Measurements from ENCODE around the gene KIF6. TPM values are rescaled to one million over a fixed set of nuclear protein-coding genes. Genes with fewer than 3 reads are reported as not detected.

Gene KIF6
- total and polyA plus RNA-seq, 5 donors: 0.25 to 1.4 (median 0.43) TPM

DNA sequence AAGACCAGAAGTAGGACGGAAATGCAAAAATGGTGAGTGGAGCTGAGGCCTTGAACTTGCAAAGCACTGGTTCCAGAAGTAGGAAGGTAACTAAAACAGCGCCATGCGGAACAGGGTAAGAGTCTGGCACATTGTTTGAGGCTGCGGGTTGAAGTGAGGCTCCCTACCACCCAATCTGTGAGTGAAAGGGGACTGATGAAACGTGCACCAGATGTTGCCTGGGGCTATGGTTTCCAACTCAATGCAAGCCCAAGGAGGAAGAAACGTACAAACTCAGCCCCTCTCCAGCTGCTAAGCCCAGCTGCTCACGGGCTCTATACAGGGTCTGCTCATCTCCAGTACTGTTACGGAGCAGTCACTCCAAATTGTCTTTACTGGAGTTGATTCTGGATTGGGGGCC, 334.0 kb downstream of the KIF6 start:
- intact Hi-C loops (cut with DNase I): no loop called here
- ATAC-seq: no peak
- Histone ChIP-seq H3K9me3 (ENCODE audit: control insufficient read depth, low read length) (no peaks in the 10 kb centered on the region), H3K27ac (ENCODE audit: low read length) (no peak overlapping the region), H3K27me3 (ENCODE audit: control insufficient read depth, insufficient read depth) (no peaks in the 10 kb centered on the region), H3K4me3 (ENCODE audit: low read length) (no peak overlapping the region), H3K4me1 (ENCODE audit: control insufficient read depth, insufficient read depth, low read length) (no peaks in the 10 kb centered on the region)
- DNase-seq: no peak
- WGBS: 92% methylated on average over 8 of the region's 8 CpGs

DNA sequence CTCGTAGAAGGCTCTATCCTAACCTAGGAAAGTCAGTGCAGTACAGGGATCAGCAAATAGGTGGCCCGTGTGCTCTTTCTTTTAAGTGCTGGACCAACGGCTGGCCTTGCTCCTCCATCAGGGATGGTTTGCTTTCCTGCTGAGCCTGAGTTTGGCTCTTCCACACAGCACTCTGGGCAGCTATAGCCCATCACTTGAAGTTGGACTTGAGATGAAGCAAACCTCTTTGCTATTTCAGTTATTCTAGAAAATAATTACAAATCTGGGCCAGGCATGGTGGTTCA, 335.8 kb downstream of the KIF6 start:
- H3K4me1 ChIP-seq (ENCODE audit: control insufficient read depth, insufficient read depth, low read length): no peaks in the 10 kb centered on the region
- no peak for DNase-seq
- no peak overlapping the region for H3K4me3 ChIP-seq (ENCODE audit: low read length)
- H3K27ac ChIP-seq (ENCODE audit: low read length): no peak overlapping the region
- intact Hi-C loops (cut with DNase I): no loop called here
- WGBS: 55% methylated on average over 3 of the region's 3 CpGs
- no peaks in the 10 kb centered on the region for H3K9me3 ChIP-seq (ENCODE audit: control insufficient read depth, low read length)
- no peaks in the 10 kb centered on the region for H3K27me3 ChIP-seq (ENCODE audit: control insufficient read depth, insufficient read depth)
- ATAC-seq: no peak

DNA sequence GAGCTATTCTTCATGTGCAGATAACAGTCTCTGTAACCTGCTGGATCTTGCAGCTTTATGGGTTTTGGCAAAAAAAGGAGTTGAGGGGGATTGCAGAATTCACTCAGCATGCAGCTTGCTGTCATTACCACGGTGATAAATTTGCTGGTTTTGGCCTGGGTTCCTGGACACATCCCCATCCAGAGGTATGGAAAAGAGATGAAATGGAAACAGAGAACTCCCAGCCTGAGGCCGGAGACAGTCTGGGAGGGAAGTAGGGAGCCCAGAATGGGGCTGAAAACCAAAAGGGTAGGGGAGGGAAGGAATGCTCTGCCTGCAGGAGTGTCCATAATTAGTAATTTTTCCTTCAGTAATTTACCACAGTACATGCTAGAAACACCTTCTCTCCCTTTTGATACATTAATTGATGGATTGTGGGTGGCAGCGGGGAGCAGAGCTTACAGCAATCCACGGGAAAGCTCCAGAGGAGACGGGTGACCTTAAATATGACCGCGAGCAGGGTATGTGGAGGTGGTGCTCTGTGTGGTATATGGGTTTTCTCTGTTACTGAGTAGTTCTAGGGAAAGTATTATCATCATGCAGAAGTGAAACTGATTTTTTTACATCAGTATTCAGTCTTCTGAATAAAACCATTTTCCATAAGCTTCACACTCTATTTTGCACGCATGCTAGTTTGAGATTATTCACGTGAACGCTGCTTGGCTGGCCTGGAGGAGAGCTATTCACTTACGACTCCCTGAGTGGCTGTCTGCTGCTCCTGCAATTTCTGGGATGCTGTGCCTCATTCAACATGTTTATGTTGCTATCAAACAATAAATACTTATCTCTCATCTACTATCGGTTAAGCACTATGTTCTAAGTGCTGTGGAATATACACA, 336.4 kb downstream of the KIF6 start:
- H3K4me3 ChIP-seq (ENCODE audit: low read length): no peak overlapping the region
- DNase-seq: no peak
- H3K27me3 ChIP-seq (ENCODE audit: control insufficient read depth, insufficient read depth): no peaks in the 10 kb centered on the region
- no peaks in the 10 kb centered on the region for H3K4me1 ChIP-seq (ENCODE audit: control insufficient read depth, insufficient read depth, low read length)
- intact Hi-C loops (cut with DNase I): no loop called here
- H3K27ac ChIP-seq (ENCODE audit: low read length): no peak overlapping the region
- no peak for ATAC-seq
- WGBS: 72% methylated on average over 12 of the region's 12 CpGs
- no peaks in the 10 kb centered on the region for H3K9me3 ChIP-seq (ENCODE audit: control insufficient read depth, low read length)

DNA sequence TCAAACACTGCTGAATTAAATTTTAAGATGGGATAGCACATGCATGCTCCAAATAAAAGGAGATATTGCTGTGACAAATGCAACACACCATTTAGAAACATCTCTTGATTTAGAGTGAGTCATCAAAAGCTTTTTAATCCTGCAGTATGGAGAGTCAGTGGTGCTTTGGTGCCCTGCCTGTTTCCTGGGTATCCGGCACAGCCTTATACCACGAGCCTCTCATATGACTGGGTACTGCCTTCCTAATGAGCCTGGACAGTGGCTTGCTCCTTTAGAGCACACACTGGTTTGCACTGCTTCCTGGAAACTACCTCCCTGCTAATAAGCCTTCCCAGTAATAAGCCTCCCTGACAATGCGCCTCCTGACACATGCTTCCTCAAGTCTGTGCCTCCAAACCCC, 337.4 kb downstream of the KIF6 start:
- WGBS: 89% methylated on average over 3 of the region's 3 CpGs
- Histone ChIP-seq H3K4me1 (ENCODE audit: control insufficient read depth, insufficient read depth, low read length) (no peaks in the 10 kb centered on the region), H3K27me3 (ENCODE audit: control insufficient read depth, insufficient read depth) (no peaks in the 10 kb centered on the region), H3K4me3 (ENCODE audit: low read length) (no peak overlapping the region), H3K9me3 (ENCODE audit: control insufficient read depth, low read length) (no peaks in the 10 kb centered on the region), H3K27ac (ENCODE audit: low read length) (no peak overlapping the region)
- no peak for DNase-seq
- intact Hi-C loops (cut with DNase I): no loop called here
- no peak for ATAC-seq

DNA sequence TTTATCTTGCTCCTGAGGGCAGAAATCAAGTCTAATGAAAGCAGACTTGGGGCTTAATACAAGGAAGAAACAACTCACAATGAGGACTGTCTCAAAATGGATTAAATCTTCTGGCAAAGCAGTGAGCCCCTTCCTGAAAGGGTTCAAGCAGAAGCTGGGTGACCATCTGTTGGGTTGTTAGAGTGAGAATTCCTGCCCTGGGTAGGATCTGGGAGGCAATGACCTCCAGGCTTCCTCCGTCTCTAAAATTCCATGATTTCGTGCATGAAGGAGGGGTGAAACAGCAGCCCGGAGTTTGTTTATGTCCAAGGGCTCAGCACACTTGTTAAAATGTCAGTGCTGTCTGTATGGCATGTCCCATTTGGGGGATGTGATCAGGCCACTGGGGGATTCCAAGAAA, 338.7 kb downstream of the KIF6 start:
- Histone ChIP-seq H3K9me3 (ENCODE audit: control insufficient read depth, low read length) (no peaks in the 10 kb centered on the region), H3K4me3 (ENCODE audit: low read length) (no peak overlapping the region), H3K27me3 (ENCODE audit: control insufficient read depth, insufficient read depth) (no peaks in the 10 kb centered on the region), H3K4me1 (ENCODE audit: control insufficient read depth, insufficient read depth, low read length) (no peaks in the 10 kb centered on the region), H3K27ac (ENCODE audit: low read length) (no peak overlapping the region)
- 73% methylated on average over 3 of the region's 3 CpGs for WGBS
- no peak for ATAC-seq
- DNase-seq: no peak
- intact Hi-C loops (cut with DNase I): no loop called here

DNA sequence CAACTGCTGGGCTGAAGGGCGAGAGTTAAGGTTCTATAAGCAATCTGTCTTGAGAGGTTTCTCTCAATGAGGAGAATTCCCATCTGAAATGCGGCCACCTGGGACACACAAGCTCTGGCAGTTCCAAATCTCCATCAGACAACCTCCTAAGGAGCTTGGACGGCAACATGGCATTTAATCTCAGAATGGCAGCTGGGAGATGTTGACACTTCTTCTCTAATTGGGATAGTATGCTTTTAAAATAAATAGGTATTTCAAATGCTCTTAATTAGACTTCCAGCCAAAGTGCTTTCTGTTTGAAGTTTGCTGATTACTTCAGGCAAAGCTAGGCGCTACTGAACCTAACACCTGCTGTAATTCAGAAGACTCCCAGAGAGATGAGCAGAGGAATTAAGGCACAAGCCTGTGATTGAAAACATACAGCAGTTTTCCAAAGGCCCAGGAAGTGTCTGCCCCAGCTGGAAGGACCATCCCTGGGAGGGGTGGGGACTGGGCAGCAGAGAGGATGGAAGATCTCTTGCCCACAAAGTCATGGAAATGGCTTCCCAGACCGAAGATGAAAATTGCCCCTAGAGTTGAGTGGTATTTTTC, 343.6 kb downstream of the KIF6 start:
- 55% methylated on average over 5 of the region's 5 CpGs for WGBS
- Histone ChIP-seq H3K4me1 (ENCODE audit: control insufficient read depth, insufficient read depth, low read length) (no peaks in the 10 kb centered on the region), H3K27ac (ENCODE audit: low read length) (no peak overlapping the region), H3K27me3 (ENCODE audit: control insufficient read depth, insufficient read depth) (no peaks in the 10 kb centered on the region), H3K4me3 (ENCODE audit: low read length) (no peak overlapping the region), H3K9me3 (ENCODE audit: control insufficient read depth, low read length) (no peaks in the 10 kb centered on the region)
- intact Hi-C loops (cut with DNase I): no loop called here
- DNase-seq (no peak), ATAC-seq (no peak)

DNA sequence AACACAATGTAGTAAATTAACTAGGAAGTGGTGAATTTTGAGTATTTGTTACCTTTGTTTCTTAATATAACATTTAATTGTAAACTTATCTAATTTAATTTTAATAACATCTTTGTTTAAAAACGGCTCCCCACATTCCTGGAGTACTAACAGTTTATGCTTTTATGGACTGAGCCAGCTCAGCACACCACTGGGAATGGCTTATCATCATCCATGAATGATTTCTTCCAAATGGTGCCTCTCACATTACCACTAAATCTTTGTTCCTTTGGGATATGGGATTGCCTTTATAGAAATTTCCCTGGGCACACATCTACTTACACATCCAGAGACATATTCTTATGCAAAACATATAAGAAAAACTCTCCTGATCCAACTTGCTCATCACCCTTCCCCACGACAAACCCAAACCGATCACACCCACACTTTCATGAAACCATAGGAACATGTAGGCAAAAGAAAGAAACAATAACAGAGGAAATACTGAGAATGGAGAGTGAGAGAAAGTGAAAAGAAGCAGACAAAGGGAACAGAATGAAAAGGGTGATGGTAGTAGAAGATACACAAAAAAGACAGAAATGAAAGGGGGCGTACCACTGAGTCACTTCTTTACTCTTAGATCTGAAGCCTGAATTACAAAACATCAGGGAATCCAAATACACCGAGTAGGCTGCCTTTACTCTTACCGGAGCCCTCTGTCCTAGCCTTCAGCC, 344.2 kb downstream of the KIF6 start:
- 67% methylated on average over 6 of the region's 6 CpGs for WGBS
- Histone ChIP-seq H3K27me3 (ENCODE audit: control insufficient read depth, insufficient read depth) (no peaks in the 10 kb centered on the region), H3K9me3 (ENCODE audit: control insufficient read depth, low read length) (no peaks in the 10 kb centered on the region), H3K4me3 (ENCODE audit: low read length) (no peak overlapping the region), H3K4me1 (ENCODE audit: control insufficient read depth, insufficient read depth, low read length) (no peaks in the 10 kb centered on the region), H3K27ac (ENCODE audit: low read length) (no peak overlapping the region)
- DNase-seq (no peak), ATAC-seq (no peak)
- intact Hi-C loops (cut with DNase I): no loop called here

DNA sequence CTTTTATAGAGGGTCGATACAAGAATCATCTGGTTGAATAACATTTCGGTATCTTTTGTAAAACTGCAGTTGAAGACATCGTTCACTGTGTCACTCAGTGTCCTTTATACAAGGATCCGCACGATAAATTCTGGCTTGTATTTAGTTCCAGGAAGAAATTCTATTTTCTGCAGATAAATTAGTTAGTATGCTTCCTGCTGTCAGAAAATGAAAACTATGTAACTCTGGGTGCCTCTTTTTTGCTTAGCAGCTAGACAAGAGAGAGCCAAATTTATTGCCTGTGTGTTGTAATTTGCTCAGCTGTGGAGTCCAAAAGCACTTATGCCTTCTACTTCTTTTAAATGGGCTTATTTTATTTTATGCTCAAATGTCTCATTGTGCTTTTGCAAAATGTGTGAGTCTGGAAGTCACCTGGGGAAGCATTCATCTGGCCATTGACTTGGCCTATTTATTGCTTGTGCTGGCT, 346.2 kb downstream of the KIF6 start:
- H3K27me3 ChIP-seq (ENCODE audit: control insufficient read depth, insufficient read depth): no peaks in the 10 kb centered on the region
- no peak overlapping the region for H3K27ac ChIP-seq (ENCODE audit: low read length)
- no peaks in the 10 kb centered on the region for H3K9me3 ChIP-seq (ENCODE audit: control insufficient read depth, low read length)
- intact Hi-C loops (cut with DNase I): loop anchor here in 2 of 4 donors (5.0 kb wide), 2 partner anchors 513 to 928 kb away; no protein-coding TSS in a partner anchor
- DNase-seq (no peak), ATAC-seq (no peak)
- WGBS: 67% methylated on average over 5 of the region's 5 CpGs
- H3K4me3 ChIP-seq (ENCODE audit: low read length): no peak overlapping the region
- no peaks in the 10 kb centered on the region for H3K4me1 ChIP-seq (ENCODE audit: control insufficient read depth, insufficient read depth, low read length)

DNA sequence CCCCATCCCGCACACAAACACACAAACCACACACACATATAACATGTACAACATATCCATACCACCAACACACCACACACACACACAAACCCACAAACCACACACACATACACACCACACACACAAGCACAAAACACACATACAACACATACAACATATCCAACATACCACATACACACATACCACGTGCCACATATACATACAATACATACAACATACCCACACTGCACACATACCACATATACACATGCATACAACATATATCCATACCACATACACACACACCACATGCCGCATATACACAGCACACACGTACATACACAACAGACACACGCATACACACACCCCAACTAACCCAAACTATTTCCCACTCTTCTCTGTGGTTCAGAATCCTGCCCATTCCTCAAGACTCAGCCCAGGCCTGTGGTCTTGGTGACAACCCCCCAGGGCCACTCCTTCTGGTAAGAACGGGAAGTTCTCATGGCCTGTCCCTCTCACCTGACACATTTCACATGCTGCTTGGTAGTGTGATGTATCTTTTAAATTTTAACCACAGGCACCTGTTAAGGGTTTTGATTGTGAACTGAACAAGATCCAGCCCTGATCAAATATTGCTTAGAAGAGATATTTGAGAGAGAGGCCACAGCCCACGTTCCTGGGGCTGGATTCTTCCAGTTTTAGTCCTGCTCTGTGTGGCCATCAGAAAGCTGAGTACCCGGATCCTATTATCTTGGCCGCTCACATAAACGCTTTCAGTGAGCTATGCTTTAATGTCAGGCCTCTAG, 346.8 kb downstream of the KIF6 start:
- intact Hi-C loops (cut with DNase I): loop anchor here in 2 of 4 donors (5.0 kb wide), 2 partner anchors 514 to 929 kb away; no protein-coding TSS in a partner anchor
- DNase-seq (no peak), ATAC-seq (peak in 1 of 2 donors; percentile 20)
- no peak overlapping the region for H3K27ac ChIP-seq (ENCODE audit: low read length)
- H3K4me3 ChIP-seq (ENCODE audit: low read length): no peak overlapping the region
- no peaks in the 10 kb centered on the region for H3K9me3 ChIP-seq (ENCODE audit: control insufficient read depth, low read length)
- H3K27me3 ChIP-seq (ENCODE audit: control insufficient read depth, insufficient read depth): no peaks in the 10 kb centered on the region
- WGBS: 79% methylated on average over 10 of the region's 10 CpGs
- no peaks in the 10 kb centered on the region for H3K4me1 ChIP-seq (ENCODE audit: control insufficient read depth, insufficient read depth, low read length)

DNA sequence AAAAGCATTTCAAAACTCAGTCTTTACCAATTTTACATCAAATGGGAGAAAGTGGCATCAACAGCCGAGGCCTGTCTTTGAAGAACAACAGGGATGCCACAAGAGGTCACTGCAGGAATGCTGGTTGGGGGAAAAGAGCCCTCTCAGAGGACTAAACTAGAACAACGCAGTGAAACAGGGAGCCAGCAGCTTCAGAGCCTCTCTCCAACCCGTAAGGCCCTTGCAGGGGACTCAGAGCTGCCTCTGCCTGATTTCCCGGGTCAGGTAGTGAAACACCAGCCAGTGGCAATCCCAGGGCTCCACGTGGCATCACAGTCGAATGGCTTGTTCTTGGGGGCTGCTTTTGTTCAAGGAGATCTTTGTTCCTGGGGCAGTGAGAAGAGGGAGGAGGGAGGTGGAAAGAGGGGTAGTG, 347.7 kb downstream of the KIF6 start:
- peak; percentile 87 to 93 for ATAC-seq
- intact Hi-C loops (cut with DNase I): loop anchor here in 3 of 4 donors (2.0 to 5.0 kb wide), 3 partner anchors 515 to 930 kb away; no protein-coding TSS in a partner anchor
- no peaks in the 10 kb centered on the region for H3K9me3 ChIP-seq (ENCODE audit: control insufficient read depth, low read length)
- no peak overlapping the region for H3K27ac ChIP-seq (ENCODE audit: low read length)
- 12% methylated on average over 6 of the region's 6 CpGs for WGBS
- H3K4me1 ChIP-seq (ENCODE audit: control insufficient read depth, insufficient read depth, low read length): no peaks in the 10 kb centered on the region
- peak; percentile 58 to 72 (median 68) for DNase-seq
- H3K27me3 ChIP-seq (ENCODE audit: control insufficient read depth, insufficient read depth): no peaks in the 10 kb centered on the region
- H3K4me3 ChIP-seq (ENCODE audit: low read length): no peak overlapping the region

All from right cardiac atrium (tissue), 5 donors.